ENCODE measurements around the gene TMEM255B. TPM values are rescaled to one million over a fixed set of nuclear protein-coding genes. Genes with fewer than 3 reads are reported as not detected.

TMEM255B gene
- total RNA-seq, 1 donor from 2014 or later, result 321 TPM

DNA sequence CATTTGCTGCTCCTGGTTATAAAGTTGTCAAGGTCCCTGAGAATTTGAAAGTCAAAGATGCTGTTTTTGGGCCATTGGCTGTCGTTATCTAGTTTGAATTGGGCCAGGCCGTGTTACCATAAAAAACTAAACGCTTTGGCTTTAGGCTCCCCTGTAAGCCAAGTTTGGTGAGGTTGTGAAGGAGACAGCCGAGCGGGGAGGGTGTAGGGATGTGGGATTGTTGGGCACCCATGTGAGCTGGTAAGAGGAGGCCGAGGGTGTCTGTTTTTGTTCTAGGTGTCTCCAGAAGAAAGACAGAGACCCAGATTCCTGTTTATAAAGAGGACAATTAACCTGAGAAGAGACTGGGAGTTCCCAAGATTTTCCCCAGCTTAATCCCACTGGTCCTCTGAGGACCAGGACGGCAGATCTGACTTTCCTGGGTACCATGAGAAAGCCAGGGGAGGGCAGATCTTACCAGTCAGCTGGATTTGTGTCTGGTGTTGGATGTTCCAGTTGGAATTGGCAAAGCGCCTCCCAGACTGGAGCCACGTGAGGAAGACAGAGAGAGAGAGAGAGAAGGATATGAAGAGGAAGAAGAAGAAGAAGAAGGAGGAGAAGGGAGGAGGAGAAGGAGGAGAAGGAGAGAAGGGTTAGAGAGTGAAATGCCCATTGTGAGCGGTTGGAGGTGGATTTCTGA lies 25.1 kb downstream of the TMEM255B start:
- H3K27me3 Mint-ChIP-seq (ENCODE audit: unreplicated experiment), result peaks cover 8% of the 10 kb centered on the region
- peaks cover 39% of the 10 kb centered on the region for H3K36me3 Mint-ChIP-seq (ENCODE audit: low read depth, unreplicated experiment)
- no peak for TF ChIP-seq CTCF (IDR thresholded peaks at IDR 0.05; ENCODE audit: unreplicated experiment)
- H3K4me3 Mint-ChIP-seq (ENCODE audit: unreplicated experiment), result peak overlapping the region; percentile 53
- no peak overlapping the region for H3K27ac Mint-ChIP-seq (ENCODE audit: unreplicated experiment)
- no peaks in the 10 kb centered on the region for H3K9me3 Mint-ChIP-seq (ENCODE audit: unreplicated experiment)
- no peak for DNase-seq (ENCODE audit: low spot score)
- H3K4me1 Mint-ChIP-seq (ENCODE audit: unreplicated experiment), result peaks cover 20% of the 10 kb centered on the region

GRCh38 chr13:113784645-113785024 lies 25.6 kb downstream of the TMEM255B start:
- no peak for TF ChIP-seq CTCF (IDR thresholded peaks at IDR 0.05; ENCODE audit: unreplicated experiment)
- Mint-ChIP-seq H3K4me1 (ENCODE audit: unreplicated experiment) (peaks cover 16% of the 10 kb centered on the region), H3K36me3 (ENCODE audit: low read depth, unreplicated experiment) (peaks cover 41% of the 10 kb centered on the region), H3K4me3 (ENCODE audit: unreplicated experiment) (peak overlapping the region; percentile 59), H3K27me3 (ENCODE audit: unreplicated experiment) (peaks cover 12% of the 10 kb centered on the region), H3K27ac (ENCODE audit: unreplicated experiment) (peak overlapping the region; percentile 12), H3K9me3 (ENCODE audit: unreplicated experiment) (no peaks in the 10 kb centered on the region)
- no peak for DNase-seq (ENCODE audit: low spot score)

GRCh38 chr13:113785051-113786010 lies 26.3 kb downstream of the TMEM255B start:
- Mint-ChIP-seq H3K4me3 (ENCODE audit: unreplicated experiment) (peak overlapping the region; percentile 59), H3K36me3 (ENCODE audit: low read depth, unreplicated experiment) (peaks cover 42% of the 10 kb centered on the region), H3K4me1 (ENCODE audit: unreplicated experiment) (peaks cover 16% of the 10 kb centered on the region), H3K27me3 (ENCODE audit: unreplicated experiment) (peaks cover 12% of the 10 kb centered on the region), H3K27ac (ENCODE audit: unreplicated experiment) (peak overlapping the region; percentile 12), H3K9me3 (ENCODE audit: unreplicated experiment) (no peaks in the 10 kb centered on the region)
- TF ChIP-seq CTCF (IDR thresholded peaks at IDR 0.05; ENCODE audit: unreplicated experiment), result no peak
- no peak for DNase-seq (ENCODE audit: low spot score)

- Mint-ChIP-seq H3K27ac (ENCODE audit: unreplicated experiment) (no peak overlapping the region), H3K9me3 (ENCODE audit: unreplicated experiment) (no peaks in the 10 kb centered on the region), H3K4me1 (ENCODE audit: unreplicated experiment) (peaks cover 16% of the 10 kb centered on the region), H3K36me3 (ENCODE audit: low read depth, unreplicated experiment) (peaks cover 51% of the 10 kb centered on the region), H3K27me3 (ENCODE audit: unreplicated experiment) (peaks cover 12% of the 10 kb centered on the region), H3K4me3 (ENCODE audit: unreplicated experiment) (no peak overlapping the region)
- DNase-seq (ENCODE audit: low spot score), result no peak
- no peak for TF ChIP-seq CTCF (IDR thresholded peaks at IDR 0.05; ENCODE audit: unreplicated experiment)
Observed at GRCh38 chr13:113786262-113786841, 27.3 kb downstream of the TMEM255B start.
